GM12873 (cell line): ENCODE measurements around the gene OPHN1.

ENCODE experiments used
- TF ChIP-seq, protein P1 (sequence below): IDR thresholded peaks from 2 replicates; pipeline ENCODE4 v1.5.1; 2012; ENCODE audit warnings: low read depth, mild to moderate bottlenecking, moderate library complexity, low read length, control low read depth; ENCODE audit not compliant: insufficient read depth; ENCODE audit errors: missing control alignments

The OPHN1 gene

DNA sequence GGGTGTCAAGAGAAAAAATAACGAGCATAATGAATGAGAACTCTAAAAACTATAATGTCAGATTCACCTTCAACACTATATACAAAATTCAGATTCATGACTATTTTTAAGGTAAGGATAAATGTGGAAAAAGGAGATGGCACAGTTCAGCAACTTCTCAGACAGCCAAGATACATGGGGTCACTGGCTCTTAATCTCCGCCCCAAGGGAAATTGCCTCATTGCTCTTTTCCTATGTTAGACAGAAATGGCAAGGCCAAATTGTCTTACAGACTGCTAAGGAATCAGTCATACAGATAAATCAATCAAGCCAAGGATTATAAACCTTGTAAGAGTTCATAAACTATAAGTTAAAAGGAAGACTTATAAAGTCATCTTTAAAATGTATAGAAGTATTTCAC lies 183.4 kb downstream of the OPHN1 start:
- TF ChIP-seq, protein P1, sequence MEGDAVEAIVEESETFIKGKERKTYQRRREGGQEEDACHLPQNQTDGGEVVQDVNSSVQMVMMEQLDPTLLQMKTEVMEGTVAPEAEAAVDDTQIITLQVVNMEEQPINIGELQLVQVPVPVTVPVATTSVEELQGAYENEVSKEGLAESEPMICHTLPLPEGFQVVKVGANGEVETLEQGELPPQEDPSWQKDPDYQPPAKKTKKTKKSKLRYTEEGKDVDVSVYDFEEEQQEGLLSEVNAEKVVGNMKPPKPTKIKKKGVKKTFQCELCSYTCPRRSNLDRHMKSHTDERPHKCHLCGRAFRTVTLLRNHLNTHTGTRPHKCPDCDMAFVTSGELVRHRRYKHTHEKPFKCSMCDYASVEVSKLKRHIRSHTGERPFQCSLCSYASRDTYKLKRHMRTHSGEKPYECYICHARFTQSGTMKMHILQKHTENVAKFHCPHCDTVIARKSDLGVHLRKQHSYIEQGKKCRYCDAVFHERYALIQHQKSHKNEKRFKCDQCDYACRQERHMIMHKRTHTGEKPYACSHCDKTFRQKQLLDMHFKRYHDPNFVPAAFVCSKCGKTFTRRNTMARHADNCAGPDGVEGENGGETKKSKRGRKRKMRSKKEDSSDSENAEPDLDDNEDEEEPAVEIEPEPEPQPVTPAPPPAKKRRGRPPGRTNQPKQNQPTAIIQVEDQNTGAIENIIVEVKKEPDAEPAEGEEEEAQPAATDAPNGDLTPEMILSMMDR = no peak

DNA sequence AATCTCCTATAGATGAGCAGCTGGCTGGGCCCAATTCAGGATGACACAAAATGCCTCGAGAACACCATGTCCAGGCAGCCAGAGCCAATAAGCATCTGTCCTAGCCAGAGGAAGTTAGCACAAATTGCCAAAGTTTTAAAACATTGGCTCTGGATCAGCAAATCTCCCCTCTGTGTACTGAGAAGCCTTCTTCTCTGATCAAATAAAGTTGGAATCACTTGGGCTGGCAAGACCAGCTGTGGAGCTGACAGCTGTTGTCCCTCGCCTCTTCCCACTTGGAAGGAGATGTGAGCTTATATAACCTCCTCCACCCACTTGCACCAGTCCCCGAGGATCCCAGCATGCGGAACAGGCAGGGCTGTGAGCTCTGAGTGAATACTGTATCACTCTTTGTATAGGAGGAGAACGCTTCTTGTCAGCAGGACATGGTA lies 183.9 kb downstream of the OPHN1 start:
- TF ChIP-seq, protein P1 = no peak

DNA sequence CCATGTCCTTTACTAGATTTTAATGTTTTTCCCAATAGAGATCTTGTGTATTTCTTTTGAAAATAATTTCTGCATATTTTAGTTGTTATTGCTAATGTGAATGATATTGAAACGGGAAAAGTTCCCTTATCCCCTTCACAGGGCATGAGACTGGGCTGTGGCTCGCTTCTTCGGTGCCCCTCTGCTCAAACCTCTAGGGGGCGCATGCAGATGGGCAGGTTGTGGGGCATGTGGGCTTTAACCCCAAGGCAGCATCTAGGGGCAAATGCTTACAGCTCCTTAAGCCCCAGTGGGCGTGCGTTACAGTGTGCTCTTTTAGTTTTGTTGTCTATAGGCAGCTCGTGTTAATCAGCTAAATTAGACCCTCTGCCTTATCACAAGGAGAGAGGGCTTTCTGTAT lies 194.7 kb downstream of the OPHN1 start:
- TF ChIP-seq, protein P1 = peak; percentile 64

DNA sequence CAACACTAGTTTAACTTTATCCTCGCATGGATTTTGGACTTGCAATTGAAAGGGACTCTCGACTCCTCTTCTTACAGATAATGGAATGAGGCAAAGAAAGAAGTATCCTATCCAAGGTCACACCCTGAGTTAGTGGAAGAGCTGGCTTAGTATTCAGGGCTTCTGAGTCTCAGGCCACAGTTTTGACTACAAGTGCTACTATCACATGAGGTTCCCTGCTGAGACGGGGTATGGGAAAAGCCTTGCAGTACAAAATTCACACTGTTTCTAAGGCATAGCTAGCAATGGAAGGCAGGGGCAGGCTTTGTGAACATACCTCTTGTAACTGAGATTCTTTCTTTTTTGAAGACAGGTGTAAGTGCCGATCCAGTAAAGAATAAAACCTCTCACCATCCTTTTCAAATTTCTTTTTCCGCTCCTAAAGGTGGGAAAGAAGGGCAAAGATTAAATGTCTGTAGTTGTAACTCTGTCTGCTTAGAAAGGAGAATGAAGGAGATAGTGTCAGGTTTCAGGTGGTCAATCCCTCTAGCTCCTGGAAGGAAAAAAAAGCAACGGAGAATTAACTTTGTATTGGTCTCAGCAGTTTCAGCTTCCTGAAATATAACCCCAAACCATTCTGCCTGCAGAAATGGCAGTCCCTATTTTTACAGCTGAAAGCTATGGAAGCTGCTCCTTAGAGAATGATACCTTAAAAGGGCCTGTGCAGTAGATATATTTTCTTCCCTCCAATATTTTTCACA lies 199.0 kb downstream of the OPHN1 start:
- TF ChIP-seq, protein P1 = no peak

DNA sequence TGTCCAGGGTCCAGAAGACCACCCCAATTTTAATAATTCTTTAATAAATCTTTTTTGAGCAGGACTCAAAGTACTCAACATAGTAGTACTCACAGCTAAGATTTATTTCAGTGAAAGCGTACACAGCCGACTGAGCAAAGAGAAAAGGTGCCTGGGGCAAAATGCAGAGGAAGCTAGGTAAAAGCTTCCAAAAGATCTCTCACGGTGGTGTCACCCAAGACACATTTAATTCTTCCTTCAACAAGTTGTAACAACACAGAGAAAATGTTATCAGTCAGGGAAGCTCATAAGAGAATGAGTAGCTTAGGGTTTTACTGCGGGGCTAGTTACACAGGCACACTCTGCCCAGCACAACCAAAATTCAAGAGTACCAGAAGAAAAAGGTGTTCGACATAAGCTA lies 201.1 kb downstream of the OPHN1 start:
- TF ChIP-seq, protein P1 = no peak

DNA sequence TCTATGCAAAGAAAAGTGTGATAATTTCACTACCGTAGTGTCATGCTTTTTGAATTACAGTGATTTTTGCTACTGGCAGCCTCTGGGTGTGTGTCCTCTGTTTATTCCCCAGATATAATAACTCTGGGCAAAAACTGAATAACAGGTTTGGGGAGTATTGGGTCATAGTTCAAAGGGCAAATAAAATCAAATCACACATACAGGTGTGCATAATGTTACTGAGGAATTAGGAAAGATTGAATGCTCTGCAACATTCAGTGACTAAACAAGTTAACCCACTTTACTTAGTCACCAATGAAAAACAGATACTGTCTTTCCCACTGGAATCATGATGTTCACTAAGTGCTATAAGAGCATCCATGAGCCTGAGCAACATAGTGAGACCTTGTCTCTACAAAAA lies 224.3 kb downstream of the OPHN1 start:
- TF ChIP-seq, protein P1 = no peak

DNA sequence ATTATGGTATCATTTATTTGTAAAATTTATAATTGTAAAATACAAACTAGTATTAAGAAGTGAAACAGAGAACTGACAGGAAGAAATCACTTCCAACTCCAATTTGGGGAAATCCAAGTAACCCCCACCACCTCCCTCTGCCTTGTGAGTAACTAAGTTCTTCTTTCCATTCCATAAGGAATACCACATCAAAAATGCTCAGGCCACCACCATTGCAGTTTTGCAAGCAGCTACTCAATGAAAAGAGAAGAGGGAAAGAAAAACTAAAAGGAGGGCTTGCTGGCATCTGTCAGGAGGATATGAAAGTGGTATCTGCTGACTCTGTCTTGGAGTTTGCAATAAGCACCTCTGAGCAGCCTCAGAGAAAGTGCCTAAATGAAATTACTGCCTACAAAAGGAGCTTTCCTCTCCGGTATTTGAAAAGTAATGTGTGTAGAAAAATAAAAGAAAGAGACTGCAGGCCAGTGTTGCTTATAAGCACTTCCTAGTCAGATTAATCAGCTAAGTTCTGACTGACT lies 228.7 kb downstream of the OPHN1 start:
- TF ChIP-seq, protein P1 = no peak
